HG02840 (cell line): ENCODE data around the gene MTA3.
"Not testable (repeated sequence)": the region's sequence is repeated elsewhere in the genome, so short reads cannot be mapped to it uniquely, and the experiment has no call there.

Experiments used
- ATAC-seq: cut with Tn5 transposase; IDR thresholded peaks from one replicate; pipeline ENCODE4 v1.9.1; 2021; ENCODE audit warnings: mild to moderate bottlenecking, moderate library complexity, moderate number of reproducible peaks; ENCODE audit not compliant: unreplicated experiment, low FRiP score

Gene MTA3

GRCh38 chr2:42604341-42604867, 36.0 kb downstream of the MTA3 start:
- ATAC-seq: not testable (repeated sequence)

- ATAC-seq: not testable (repeated sequence)
These were observed 37.7 kb downstream of the MTA3 start for GRCh38 chr2:42606166-42606565.

GRCh38 chr2:42607101-42607637, 38.7 kb downstream of the MTA3 start:
- no peak for ATAC-seq

GRCh38 chr2:42613281-42614064, 45.0 kb downstream of the MTA3 start:
- no peak for ATAC-seq

- ATAC-seq: no peak
These were observed 46.4 kb downstream of the MTA3 start for GRCh38 chr2:42614838-42615237.

GRCh38 chr2:42618116-42618515, 49.7 kb downstream of the MTA3 start:
- ATAC-seq: no peak

- no peak for ATAC-seq
These were observed 50.5 kb downstream of the MTA3 start for GRCh38 chr2:42618972-42619371.

GRCh38 chr2:42621626-42622025, 53.2 kb downstream of the MTA3 start:
- ATAC-seq: not testable (repeated sequence)

- no peak for ATAC-seq
These were observed 54.7 kb downstream of the MTA3 start for GRCh38 chr2:42622943-42623676.

- ATAC-seq: no peak
These were observed 55.6 kb downstream of the MTA3 start for GRCh38 chr2:42624047-42624446.

- ATAC-seq: not testable (repeated sequence)
These were observed 59.6 kb downstream of the MTA3 start for GRCh38 chr2:42628024-42628423.

- no peak for ATAC-seq
These were observed 68.5 kb downstream of the MTA3 start for GRCh38 chr2:42636934-42637333.

- no peak for ATAC-seq
These were observed 69.8 kb downstream of the MTA3 start for GRCh38 chr2:42638080-42638784.

GRCh38 chr2:42639340-42640077, 71.1 kb downstream of the MTA3 start:
- no peak for ATAC-seq

GRCh38 chr2:42640261-42640660, 71.8 kb downstream of the MTA3 start:
- ATAC-seq: no peak

- ATAC-seq: not testable (repeated sequence)
These were observed 73.9 kb downstream of the MTA3 start for GRCh38 chr2:42642371-42642770.

GRCh38 chr2:42645551-42645950, 77.1 kb downstream of the MTA3 start:
- no peak for ATAC-seq

- no peak for ATAC-seq
These were observed 80.4 kb downstream of the MTA3 start for GRCh38 chr2:42648796-42649195.

GRCh38 chr2:42651057-42651456, 82.6 kb downstream of the MTA3 start:
- ATAC-seq: no peak

GRCh38 chr2:42652086-42652485, 83.7 kb downstream of the MTA3 start:
- no peak for ATAC-seq
